GM23338 (cell line): ENCODE measurements around the gene SARNP.

Experiments used
- EZH2 ChIP-seq: fragments of 200-600 bp; sonication (generic); IDR thresholded peaks from one replicate; pipeline ENCODE4 v1.8.0; 2017; ENCODE audit warnings: antibody characterized with exemption, mild to moderate bottlenecking, low read depth; ENCODE audit not compliant: unreplicated experiment
- JUNB ChIP-seq: IDR thresholded peaks from one replicate; pipeline ENCODE4 v1.6.1; 2016; ENCODE audit warnings: antibody characterized with exemption; ENCODE audit not compliant: unreplicated experiment
- TF ChIP-seq, protein P1 (sequence below), 2 experiments: fragments of 200-600 bp in 1 of 2; sonication (generic) in 1 of 2; conservative IDR thresholded peaks; 2 replicates each; pipeline versions ENCODE4 v1.5.1 to v1.6.1; 2016 to 2017; ENCODE audit warnings: antibody characterized with exemption in 2 of 2, low read depth in 2 of 2, mild to moderate bottlenecking in 2 of 2, moderate library complexity in 1 of 2
- TF ChIP-seq, protein P2 (sequence below): IDR thresholded peaks from one replicate; pipeline ENCODE4 v1.6.1; 2018; ENCODE audit warnings: antibody characterized with exemption; ENCODE audit not compliant: unreplicated experiment

DNA sequence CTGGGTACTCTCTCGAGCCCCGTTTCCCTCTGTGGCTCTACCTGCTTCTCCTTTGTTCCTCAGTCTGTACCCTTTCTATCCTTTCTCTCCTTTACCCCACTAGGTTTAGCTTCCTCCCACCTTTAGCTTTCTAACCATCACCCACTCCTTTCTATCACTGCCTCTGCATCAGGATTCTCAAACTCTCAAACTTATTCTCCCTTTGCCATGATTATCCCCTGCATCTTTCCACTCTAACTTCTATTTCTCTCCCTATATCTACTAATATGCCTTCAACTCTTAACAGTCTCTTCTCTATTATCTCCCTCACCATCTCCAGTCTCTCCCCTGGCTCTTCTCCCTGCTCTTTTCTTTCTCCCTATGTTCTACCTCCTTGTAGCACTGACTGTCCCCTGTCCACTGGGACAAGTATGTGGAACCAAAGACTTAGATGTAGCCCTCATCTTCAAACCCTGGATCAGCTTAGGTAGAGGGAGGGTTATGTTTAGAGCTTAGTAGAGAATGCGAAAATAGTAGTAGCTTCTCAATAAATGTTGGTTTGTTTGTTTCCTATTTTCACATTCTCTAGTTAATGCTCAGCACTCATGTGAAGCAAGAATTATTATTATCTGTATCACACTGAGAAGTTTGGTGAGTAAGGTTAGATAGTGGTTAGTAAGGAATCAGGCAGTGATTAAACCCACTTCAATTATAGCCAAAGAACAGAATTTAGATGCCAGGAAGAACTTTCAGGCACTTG lies 71.2 kb downstream of the SARNP start:
- TF ChIP-seq, protein P1, sequence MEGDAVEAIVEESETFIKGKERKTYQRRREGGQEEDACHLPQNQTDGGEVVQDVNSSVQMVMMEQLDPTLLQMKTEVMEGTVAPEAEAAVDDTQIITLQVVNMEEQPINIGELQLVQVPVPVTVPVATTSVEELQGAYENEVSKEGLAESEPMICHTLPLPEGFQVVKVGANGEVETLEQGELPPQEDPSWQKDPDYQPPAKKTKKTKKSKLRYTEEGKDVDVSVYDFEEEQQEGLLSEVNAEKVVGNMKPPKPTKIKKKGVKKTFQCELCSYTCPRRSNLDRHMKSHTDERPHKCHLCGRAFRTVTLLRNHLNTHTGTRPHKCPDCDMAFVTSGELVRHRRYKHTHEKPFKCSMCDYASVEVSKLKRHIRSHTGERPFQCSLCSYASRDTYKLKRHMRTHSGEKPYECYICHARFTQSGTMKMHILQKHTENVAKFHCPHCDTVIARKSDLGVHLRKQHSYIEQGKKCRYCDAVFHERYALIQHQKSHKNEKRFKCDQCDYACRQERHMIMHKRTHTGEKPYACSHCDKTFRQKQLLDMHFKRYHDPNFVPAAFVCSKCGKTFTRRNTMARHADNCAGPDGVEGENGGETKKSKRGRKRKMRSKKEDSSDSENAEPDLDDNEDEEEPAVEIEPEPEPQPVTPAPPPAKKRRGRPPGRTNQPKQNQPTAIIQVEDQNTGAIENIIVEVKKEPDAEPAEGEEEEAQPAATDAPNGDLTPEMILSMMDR (conservative IDR thresholded peaks at IDR 0.05; ENCODE audit: low read depth in 2 of 2) = no peak
- no peak for TF ChIP-seq EZH2
- TF ChIP-seq, protein P2, sequence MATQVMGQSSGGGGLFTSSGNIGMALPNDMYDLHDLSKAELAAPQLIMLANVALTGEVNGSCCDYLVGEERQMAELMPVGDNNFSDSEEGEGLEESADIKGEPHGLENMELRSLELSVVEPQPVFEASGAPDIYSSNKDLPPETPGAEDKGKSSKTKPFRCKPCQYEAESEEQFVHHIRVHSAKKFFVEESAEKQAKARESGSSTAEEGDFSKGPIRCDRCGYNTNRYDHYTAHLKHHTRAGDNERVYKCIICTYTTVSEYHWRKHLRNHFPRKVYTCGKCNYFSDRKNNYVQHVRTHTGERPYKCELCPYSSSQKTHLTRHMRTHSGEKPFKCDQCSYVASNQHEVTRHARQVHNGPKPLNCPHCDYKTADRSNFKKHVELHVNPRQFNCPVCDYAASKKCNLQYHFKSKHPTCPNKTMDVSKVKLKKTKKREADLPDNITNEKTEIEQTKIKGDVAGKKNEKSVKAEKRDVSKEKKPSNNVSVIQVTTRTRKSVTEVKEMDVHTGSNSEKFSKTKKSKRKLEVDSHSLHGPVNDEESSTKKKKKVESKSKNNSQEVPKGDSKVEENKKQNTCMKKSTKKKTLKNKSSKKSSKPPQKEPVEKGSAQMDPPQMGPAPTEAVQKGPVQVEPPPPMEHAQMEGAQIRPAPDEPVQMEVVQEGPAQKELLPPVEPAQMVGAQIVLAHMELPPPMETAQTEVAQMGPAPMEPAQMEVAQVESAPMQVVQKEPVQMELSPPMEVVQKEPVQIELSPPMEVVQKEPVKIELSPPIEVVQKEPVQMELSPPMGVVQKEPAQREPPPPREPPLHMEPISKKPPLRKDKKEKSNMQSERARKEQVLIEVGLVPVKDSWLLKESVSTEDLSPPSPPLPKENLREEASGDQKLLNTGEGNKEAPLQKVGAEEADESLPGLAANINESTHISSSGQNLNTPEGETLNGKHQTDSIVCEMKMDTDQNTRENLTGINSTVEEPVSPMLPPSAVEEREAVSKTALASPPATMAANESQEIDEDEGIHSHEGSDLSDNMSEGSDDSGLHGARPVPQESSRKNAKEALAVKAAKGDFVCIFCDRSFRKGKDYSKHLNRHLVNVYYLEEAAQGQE = no peak
- no peak for TF ChIP-seq JUNB
